ENCODE measurements around the gene PBX3. TPM values are rescaled to one million over a fixed set of nuclear protein-coding genes. Genes with fewer than 3 reads are reported as not detected.

Gene PBX3
- total and polyA plus RNA-seq, 10 of the 15 experiments (the other 5 are each of a cell fraction or from before 2014, with no cell fraction given), result 6.7 to 146 (median 22.2) TPM

- no peak for TF ChIP-seq IRF5 (IDR thresholded peaks at IDR 0.05; ENCODE audit: borderline replicate concordance)
These were observed 16.2 kb downstream of the PBX3 start (continued) for GRCh38 chr9:125763394-125763801.

GRCh38 chr9:125764198-125764597, 17.0 kb downstream of the PBX3 start:
- CTCF ChIA-PET, result interaction anchor here (0.6 to 2.3 kb wide), 3 partner anchors 14 to 730 kb away, joined by 3 to 8 read pairs (median 3); no protein-coding TSS in a partner anchor
- ATAC-seq (no peak), FAIRE-seq (no peak), DNase-seq (ENCODE audit: low read depth, low spot score) (no peak)
- Histone ChIP-seq H3K27me3 (replicated peaks in 1 of 2; ENCODE audit: control insufficient read depth in 2 of 2, insufficient read depth in 2 of 2, low read length in 1 of 2) (no peaks in the 10 kb centered on the region), H2AFZ (ENCODE audit: control insufficient read depth, low read depth, low read length) (no peak overlapping the region), H3K79me2 (ENCODE audit: control insufficient read depth, insufficient read depth, low read length) (peaks cover 80% of the 10 kb centered on the region), H3K9ac (ENCODE audit: control insufficient read depth, insufficient read depth, low read length) (no peak overlapping the region), H3K4me2 (ENCODE audit: control insufficient read depth, insufficient read depth) (no peak overlapping the region), H3K9me3 (replicated peaks; ENCODE audit: control insufficient read depth, insufficient read depth, low read length) (no peaks in the 10 kb centered on the region; the same call in 2 of the 3 replicates), H4K20me1 (ENCODE audit: control insufficient read depth, insufficient read depth) (no peaks in the 10 kb centered on the region), H3K4me1 (ENCODE audit: control insufficient read depth, insufficient read depth, low read length) (peaks cover 10% of the 10 kb centered on the region), H3K27ac (ENCODE audit: control insufficient read depth, insufficient read depth) (no peak overlapping the region), H3K36me3 (ENCODE audit: control insufficient read depth in 2 of 2, insufficient read depth in 2 of 2, low read length in 1 of 2) (no peaks in the 10 kb centered on the region), H3K4me3 (no peak overlapping the region)
- POLR2A ChIA-PET, result no interaction called here
- 96% methylated on average over 3 of the region's 3 CpGs for WGBS (ENCODE audit: insufficient coverage, insufficient replicate concordance, low lambda C conversion rate, missing lambda C conversion rate)
- SMC1A ChIA-PET (ENCODE audit: uncharacterized antibody, unreplicated experiment), result interaction anchor here (0.6 to 1.6 kb wide), 8 partner anchors 10 to 381 kb away, joined by 3 to 5 read pairs (median 4); no protein-coding TSS in a partner anchor
- in situ Hi-C loops (cut with MboI), result no loop called here
- intact Hi-C loops (cut with micrococcal nuclease; ENCODE audit: unreplicated experiment), result loop anchor here (10.0 kb wide), 1 partner anchor 121 kb away; no protein-coding TSS in a partner anchor
- no TSS peak for BruUV-seq (replicated peaks)
- RAD21 ChIA-PET (ENCODE audit: unreplicated experiment), result interaction anchor here (1.2 to 1.3 kb wide), 2 partner anchors 65 to 131 kb away, joined by 4 read pairs; no protein-coding TSS in a partner anchor
- no peak for TF ChIP-seq JUNB (IDR thresholded peaks at IDR 0.05)
- no peak for TF ChIP-seq SMARCA5 (IDR thresholded peaks at IDR 0.05)
- no peak for TF ChIP-seq IRF5 (IDR thresholded peaks at IDR 0.05; ENCODE audit: borderline replicate concordance)
- no peak for TF ChIP-seq IRF3 (IDR thresholded peaks at IDR 0.05)
- no peak for TF ChIP-seq RAD51 (IDR thresholded peaks at IDR 0.05)
- TF ChIP-seq YBX1 (IDR thresholded peaks at IDR 0.05), result no peak
- no peak for TF ChIP-seq CHD1 (IDR thresholded peaks at IDR 0.05; ENCODE audit: low read depth, low read length)
- TF ChIP-seq REST (IDR thresholded peaks at IDR 0.05; ENCODE audit: low read depth, low read length), result no peak
- no peak for TF ChIP-seq POLR2AphosphoS5 (IDR thresholded peaks at IDR 0.05; ENCODE audit: low read length)
- no peak for TF ChIP-seq NFYA (IDR thresholded peaks at IDR 0.05; ENCODE audit: borderline replicate concordance, low read depth, low read length)
- TF ChIP-seq NR2C2 (IDR thresholded peaks at IDR 0.05; ENCODE audit: borderline replicate concordance, control insufficient read depth, insufficient read length, low read depth), result no peak
- TF ChIP-seq ZSCAN29 (IDR thresholded peaks at IDR 0.05), result no peak
- TF ChIP-seq TAF1 (IDR thresholded peaks at IDR 0.05; ENCODE audit: borderline replicate concordance, low read depth, low read length), result no peak
- no peak for TF ChIP-seq RB1 (IDR thresholded peaks at IDR 0.05; ENCODE audit: borderline replicate concordance)
- no peak for TF ChIP-seq SUZ12 (IDR thresholded peaks at IDR 0.05; ENCODE audit: unreplicated experiment)
